GM12874 (cell line): Measurements from ENCODE around the gene SFR1.

ENCODE experiments used
- TF ChIP-seq, protein P1 (sequence below): IDR thresholded peaks from 2 replicates; pipeline ENCODE4 v1.5.1; 2011; ENCODE audit warnings: low read depth, mild to moderate bottlenecking, control low read depth, low read length, moderate library complexity; ENCODE audit not compliant: insufficient read depth

The SFR1 gene

DNA sequence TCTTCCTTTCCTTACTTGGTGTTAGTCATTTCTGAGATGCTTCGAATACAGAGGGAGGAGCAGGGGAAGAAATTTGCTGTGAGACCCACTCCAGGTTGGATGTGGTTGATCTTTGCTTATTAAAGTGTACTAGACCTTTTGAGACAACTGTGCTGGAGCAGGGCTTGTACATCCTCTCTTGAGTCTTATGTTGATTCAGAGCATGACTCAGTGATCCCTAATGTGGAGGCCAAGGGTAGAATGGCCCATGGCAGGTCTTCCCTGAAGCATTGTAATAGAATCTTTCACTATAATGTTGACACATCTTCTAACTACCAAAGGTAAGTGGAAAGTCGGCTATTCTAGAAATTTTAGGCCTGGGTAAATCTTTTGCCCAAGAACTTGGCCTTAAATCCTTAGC lies 17.0 kb upstream of the SFR1 start:
- TF ChIP-seq, protein P1, sequence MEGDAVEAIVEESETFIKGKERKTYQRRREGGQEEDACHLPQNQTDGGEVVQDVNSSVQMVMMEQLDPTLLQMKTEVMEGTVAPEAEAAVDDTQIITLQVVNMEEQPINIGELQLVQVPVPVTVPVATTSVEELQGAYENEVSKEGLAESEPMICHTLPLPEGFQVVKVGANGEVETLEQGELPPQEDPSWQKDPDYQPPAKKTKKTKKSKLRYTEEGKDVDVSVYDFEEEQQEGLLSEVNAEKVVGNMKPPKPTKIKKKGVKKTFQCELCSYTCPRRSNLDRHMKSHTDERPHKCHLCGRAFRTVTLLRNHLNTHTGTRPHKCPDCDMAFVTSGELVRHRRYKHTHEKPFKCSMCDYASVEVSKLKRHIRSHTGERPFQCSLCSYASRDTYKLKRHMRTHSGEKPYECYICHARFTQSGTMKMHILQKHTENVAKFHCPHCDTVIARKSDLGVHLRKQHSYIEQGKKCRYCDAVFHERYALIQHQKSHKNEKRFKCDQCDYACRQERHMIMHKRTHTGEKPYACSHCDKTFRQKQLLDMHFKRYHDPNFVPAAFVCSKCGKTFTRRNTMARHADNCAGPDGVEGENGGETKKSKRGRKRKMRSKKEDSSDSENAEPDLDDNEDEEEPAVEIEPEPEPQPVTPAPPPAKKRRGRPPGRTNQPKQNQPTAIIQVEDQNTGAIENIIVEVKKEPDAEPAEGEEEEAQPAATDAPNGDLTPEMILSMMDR, result no peak

DNA sequence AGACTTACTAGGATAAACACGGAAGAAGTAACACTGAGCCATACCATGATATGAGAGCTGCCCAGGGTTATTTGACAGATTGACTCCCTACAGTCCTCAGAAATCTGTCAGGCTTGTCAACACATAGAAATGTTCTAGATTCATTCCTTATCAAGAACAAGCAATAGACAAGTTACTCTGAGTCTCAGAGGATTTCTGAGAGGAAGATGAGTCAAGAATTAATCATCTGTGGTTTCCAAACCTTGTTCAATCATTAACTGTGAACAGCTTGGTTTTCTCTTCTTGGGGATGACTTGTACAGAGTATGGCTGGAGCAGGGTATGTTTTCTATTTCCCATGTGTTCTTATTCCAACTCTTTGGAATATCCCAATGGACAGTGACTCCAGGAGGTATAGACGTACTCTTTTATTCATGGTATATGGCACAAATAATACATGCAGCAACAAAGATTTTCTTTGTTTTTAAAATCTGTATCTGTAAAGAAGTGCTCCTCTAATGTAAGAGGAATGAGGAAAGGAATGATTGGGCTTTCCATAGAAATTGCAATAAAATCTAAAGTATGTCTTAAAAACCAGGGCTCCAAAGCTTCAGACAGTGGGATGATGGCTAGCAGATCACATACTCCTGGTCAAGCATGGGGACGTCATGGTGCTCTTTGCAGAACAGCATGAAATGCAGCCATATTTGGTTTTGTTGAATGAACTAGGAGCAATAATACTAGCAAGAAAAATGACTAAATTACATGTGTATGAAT lies 11.9 kb upstream of the SFR1 start:
- TF ChIP-seq, protein P1, result no peak

DNA sequence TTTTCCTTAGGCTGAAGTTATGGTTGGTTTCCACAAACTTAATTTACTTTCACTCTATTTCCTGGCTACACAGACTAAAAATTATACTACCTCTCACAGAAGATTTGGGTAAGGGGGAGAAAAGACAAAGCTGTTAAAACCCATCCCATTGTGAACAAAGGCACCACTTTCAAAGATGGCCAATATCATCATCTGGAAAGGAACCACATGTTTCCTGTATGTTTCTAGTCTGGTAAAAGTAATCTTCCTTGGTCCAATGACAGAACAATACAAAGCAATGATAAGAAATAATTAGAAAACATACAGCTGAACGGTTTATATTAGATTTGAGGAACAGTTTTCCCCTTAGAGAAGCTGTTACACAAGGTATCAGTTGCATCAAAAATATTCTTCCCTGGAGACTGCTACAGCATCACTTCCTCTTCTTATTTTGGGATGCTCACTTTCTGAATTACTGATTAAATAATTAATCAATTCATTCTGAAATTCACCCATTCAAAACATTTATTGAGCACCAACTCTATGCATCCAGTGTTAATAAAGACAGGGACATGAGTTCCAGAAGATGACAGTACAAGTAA lies 8.5 kb upstream of the SFR1 start:
- TF ChIP-seq, protein P1, result no peak

DNA sequence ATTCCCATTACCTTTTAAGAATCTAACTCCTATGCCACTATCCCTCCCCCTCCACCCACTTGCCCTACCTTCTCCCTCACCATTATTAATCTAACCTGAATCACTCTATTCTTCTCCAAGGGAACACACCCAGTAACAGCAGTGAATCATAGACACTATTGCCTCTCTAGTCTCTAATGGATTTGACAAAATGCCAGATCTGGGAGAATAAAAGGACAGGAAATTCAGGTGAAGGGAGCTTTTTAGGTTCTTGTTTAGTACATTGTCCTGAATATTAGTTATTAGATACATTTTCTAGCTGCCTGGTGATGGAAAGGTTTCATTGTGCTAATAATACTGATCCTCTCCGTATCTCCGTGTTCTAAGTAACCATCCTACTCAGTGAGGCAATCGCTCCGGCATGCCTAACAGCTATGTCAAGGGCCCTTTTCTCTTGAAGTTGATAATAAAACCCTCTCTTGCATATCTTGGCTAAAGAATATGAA lies 4.1 kb upstream of the SFR1 start:
- TF ChIP-seq, protein P1, result no peak

DNA sequence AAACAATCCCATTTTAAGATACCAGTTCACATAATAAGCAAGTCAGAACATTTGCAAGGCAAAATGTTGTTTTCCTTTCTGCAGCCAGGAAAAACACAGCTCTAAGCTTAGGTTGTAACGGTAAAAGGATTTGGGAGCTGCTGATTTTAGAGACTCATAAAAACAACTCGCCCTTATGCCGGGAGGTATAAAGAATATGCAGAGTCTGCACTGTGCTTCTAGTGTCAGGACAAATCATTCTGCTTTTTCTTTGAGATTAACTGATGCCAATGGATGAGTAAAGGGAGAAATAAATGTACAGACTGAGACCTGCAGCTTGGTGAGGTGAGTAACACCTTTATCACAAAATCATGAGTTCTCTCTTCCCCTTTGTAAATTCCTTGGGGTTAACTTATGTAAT lies 2.0 kb upstream of the SFR1 start:
- TF ChIP-seq, protein P1, result no peak

DNA sequence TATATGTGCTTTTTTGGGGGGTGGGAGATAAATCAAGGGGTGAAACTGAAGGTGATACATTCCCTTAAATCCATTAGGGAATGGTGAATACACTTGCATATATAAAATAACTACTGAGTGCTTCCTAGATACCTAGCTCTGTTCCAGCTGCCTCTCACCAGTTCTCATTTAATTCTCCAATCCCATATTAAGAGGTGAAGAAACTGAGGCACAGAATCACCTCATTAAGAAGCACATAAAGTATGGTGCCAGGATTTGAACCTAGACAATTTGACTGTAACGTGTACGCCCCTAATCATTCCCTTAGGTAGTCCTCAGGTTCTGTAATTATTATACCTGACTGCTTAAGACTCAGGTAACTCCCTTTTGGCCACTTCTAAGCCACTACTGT lies 1.5 kb upstream of the SFR1 start:
- TF ChIP-seq, protein P1, result no peak

DNA sequence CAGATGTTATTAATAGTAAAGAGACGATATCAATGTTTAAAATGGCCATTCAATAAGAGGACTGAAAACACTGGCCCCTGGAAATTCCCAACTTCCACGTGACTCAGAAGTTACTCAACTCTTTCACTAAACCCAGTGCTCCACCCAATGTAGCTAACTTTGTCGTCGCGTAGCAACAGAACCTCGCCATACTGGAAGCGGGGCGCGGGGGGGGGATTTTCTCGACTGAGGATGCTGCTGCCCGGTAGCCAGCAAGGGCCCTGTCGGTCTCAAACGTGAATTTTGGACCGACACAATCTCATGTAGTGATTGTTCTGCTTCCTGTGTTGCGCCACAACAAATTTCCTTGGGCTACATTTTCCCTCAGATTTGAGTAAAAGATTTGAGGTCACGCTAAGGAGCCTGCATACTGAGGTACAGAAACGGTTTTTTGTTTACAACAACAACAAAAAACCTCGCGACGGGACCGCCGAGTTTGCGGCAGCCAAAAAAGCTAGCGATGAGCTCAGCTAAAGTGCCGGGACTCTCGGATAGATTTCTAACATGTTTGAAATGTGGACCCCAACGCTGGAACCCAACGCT lies 977 bp upstream of the SFR1 start:
- TF ChIP-seq, protein P1, result no peak
